Activated CD4-positive, alpha-beta T cell treated with anti-CD3 and anti-CD28 coated beads, Interleukin-2, amount 50 U/mL, for 16 hours (primary cell): ENCODE results near the gene MMP20.

Source experiments
- DNase-seq: peaks from one replicate; pipeline ENCODE4 v3.0.0-alpha.2; 2020

Gene MMP20

DNA sequence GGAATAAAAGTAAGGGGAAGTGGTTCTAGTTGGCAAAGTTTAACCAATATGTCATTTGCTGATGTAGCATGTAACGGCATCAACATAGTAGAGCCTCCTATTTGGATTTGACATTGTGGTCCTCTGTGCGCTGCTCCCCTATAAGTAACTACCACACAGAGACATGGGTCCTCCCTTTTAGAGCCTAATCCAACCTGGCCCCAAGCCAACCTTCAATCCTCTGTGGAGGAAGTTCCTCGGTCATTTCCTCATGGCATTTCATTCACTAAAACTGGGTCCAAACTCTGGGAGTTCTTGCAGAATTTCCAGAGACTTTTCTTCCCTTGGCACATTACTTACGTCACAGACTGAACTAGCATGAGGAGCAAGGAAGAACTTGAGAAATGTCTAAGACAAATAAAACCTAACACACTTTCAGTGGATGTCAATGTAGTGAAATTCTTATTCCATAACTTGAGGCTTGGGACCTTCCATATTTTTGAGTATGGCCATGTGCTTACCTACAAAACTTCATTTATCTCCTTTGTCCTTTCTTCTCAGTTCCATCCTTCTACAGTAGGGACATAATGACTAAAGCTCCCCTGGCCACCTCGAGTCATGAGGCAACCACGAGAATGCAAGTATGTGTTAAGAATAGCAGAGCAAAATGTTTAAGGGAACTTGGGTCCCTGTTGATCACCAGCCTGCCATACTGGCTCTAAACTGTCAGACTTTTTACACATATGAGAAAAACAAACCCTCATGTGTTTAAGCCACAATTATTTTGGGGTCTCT lies 34.7 kb downstream of the MMP20 start:
- DNase-seq = no peak

GRCh38 chr11:102589047-102589459 lies 36.1 kb downstream of the MMP20 start:
- DNase-seq = peak; percentile 87

- DNase-seq = no peak
These were observed 37.4 kb downstream of the MMP20 start for GRCh38 chr11:102587722-102588121.

- DNase-seq = no peak
These were observed 41.8 kb downstream of the MMP20 start for GRCh38 chr11:102583141-102583873.

GRCh38 chr11:102582140-102582539 lies 43.0 kb downstream of the MMP20 start:
- no peak for DNase-seq

GRCh38 chr11:102581066-102581465 lies 44.1 kb downstream of the MMP20 start:
- DNase-seq = no peak

DNA sequence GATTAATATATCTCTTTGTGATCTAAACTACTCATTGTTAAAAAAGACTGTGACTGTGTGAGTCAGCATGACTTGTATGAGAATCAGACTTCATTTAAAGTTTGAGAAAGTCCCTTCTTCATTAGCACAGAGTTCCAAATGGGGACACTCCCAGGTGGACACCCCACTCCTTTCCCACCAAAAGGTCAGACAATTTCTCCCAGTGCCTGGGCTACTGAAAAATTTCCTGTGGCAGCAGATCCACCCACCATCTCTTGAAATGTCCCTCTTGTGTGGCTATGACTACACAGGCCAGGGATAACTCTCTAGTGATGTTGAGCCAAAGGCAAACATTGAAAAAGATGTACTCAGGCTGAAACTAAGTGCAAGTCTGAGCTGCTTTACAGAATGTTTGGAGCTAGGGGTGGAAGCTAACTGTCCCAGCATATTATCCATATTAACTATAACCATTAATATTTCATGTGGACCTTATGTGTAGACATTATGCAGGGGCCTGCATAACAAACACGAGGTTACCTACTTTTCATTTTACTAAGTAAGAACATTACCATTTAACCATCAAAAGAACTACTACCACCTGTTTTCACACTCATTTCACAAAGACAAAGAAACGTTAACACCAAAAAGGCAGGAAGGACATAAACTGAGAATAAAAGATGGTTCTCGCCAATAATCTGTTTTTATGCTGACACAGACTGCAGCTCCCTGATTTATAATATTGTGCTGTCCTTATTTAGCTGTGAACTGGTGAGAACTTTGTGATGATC lies 44.8 kb downstream of the MMP20 start:
- no peak for DNase-seq

DNA sequence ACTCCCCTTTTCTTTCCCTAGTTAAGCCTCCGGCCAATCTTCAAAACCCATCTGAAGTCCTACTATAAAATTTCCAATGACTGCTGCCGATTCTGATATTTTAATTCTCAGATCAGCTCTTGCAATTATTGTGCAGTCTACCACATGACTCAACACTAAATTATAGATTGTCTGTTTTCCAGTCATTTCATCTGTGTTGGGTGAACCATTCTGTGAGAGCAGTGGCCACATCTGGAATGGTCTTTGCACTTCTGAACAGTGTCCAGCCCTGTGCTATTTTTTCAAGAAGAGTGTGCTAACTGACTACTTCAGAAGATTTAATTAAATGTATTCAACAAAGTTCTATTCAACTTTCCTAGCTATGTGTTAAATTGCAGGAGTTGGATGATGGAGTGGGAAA lies 47.4 kb downstream of the MMP20 start:
- no peak for DNase-seq

GRCh38 chr11:102577182-102577581 lies 48.0 kb downstream of the MMP20 start:
- DNase-seq = peak; percentile 69

- DNase-seq = no peak
These were observed 48.8 kb downstream of the MMP20 start for GRCh38 chr11:102576350-102576749.

- DNase-seq = no peak
These were observed 50.1 kb downstream of the MMP20 start for GRCh38 chr11:102575012-102575411.

- DNase-seq = no peak
These were observed 51.3 kb downstream of the MMP20 start for GRCh38 chr11:102573851-102574250.

DNA sequence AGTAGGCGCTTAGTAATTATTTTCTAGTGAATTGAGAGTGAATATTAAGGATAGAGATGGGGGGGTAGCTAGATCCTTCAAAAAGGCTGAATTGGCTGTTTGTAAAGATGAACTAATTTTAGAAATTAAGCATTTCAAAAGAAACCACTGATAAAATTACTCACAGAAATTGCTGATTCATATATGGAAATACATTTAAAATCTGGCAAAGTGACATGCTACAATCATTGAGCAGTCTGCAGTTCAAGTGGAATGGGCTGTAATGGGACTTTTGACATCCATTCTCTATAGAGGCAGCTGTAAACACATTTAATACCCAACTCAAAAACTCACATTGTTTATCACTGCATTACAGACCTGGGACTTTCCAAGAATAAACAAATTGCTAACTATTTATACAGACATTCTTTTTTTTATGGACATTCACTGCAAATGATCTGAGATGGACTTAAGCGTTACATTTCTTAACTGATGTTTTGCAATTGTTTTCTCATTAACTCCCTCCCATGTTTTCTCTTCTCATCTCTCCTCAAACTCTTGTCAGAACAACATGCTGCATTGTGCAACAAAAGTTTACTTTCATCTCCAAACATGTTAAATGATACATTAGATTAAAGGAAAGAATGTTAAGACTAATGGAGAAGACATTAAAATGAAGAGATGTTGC lies 52.4 kb downstream of the MMP20 start:
- DNase-seq = no peak

- no peak for DNase-seq
These were observed 56.3 kb downstream of the MMP20 start for GRCh38 chr11:102568851-102569250.

- no peak for DNase-seq
These were observed 59.0 kb downstream of the MMP20 start for GRCh38 chr11:102566112-102566511.

DNA sequence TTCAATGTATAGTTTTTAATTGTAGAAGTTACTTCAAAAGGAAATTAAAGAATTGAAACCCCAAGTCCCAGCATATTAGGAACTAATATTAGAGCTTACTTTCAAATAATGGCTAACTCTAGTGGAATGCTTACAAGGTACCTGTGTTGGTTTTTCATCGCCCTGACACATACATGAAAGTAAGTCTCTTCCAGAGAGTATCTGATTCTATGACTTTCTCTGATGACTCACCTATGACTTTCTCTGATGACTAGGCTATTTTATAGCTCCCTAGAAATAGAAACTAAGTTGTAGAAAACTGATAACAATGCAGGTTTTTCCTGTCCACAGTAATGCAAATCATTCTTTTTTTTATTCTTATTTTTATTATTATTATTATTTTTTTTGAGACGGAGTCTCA lies 61.0 kb downstream of the MMP20 start:
- DNase-seq = peak; percentile 71

DNA sequence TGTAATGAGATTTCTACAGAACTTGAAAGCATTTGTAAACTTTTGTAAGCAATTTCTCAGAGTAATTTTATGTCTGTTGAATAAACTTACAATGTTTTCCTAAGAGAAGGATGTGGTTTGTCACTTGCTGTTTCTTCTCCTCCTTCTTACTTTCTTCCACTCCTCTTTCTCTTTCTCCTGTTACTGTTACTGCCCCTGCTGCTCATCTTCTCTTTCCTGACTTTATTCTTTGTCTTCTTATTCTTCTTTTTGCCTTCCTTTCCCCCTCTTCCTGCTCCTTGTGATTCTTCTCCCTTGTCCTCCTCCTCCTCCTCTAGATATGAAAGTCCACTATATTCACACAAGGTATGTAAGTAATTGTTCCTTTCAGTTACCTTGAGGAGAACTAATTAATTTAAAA lies 63.5 kb downstream of the MMP20 start:
- DNase-seq = no peak

GRCh38 chr11:102560555-102561011 lies 64.5 kb downstream of the MMP20 start:
- peak; percentile 70 for DNase-seq

- DNase-seq = no peak
These were observed 65.3 kb downstream of the MMP20 start for GRCh38 chr11:102559839-102560238.

GRCh38 chr11:102555091-102555490 lies 70.0 kb downstream of the MMP20 start:
- DNase-seq = no peak

- no peak for DNase-seq
These were observed 71.3 kb downstream of the MMP20 start for GRCh38 chr11:102553835-102554282.

DNA sequence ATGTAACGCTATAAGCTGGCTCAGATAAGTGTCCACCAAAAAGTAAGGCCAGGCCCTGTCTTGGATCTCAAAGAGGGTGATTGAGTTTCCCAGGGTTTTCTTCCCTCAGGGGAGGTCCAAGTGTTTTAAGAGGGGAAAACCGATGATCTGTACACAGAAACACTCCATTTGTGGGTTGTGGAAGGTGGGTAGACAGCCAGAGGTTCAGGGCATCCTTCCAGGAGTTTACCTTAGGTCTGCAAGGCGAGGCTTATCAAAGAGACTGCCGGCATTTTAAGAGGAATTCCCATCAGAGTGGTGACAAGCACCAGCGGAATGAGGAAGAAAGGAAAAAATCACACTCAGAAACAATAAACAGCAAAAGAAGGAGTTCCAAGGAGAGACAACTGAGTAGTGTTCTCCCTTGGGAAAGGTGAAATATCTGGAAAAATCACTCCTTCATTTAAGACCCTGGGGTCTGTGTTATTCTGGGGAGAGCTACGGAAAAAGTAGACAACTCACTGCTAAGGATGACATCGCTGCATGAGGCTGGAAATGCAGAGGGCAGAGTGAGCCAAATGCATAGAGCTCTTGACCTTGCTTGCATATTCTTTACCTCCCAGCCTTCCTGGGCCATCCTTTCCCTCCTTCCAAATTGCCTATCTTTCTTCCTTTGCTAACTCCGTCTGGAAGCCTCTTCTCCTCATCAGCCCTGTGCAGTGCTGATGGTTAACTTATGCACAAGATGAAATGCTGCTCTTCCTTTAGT lies 72.5 kb downstream of the MMP20 start:
- no peak for DNase-seq
